Fibroblast of pulmonary artery (primary cell): Measurements from ENCODE around the gene CABLES1.
"Not testable (repeated sequence)": the region's sequence is repeated elsewhere in the genome, so short reads cannot be mapped to it uniquely, and the experiment has no call there.

Experiments
- DNase-seq: peaks from one replicate; pipeline ENCODE4 v3.0.0-alpha.2; 2010; ENCODE audit warnings: low read depth
- H3K4me3 ChIP-seq: replicated peaks from 2 replicates; pipeline ENCODE4 v1.5.1; 2011; ENCODE audit warnings: low read depth, mild to moderate bottlenecking, control low read depth, low read length, moderate library complexity
- TF ChIP-seq, protein P1 (sequence below): IDR thresholded peaks from 2 replicates; pipeline ENCODE4 v1.5.1; 2011; ENCODE audit warnings: mild to moderate bottlenecking, control low read depth, low read length, inconsistent platforms; ENCODE audit errors: missing control alignments

Gene CABLES1

DNA sequence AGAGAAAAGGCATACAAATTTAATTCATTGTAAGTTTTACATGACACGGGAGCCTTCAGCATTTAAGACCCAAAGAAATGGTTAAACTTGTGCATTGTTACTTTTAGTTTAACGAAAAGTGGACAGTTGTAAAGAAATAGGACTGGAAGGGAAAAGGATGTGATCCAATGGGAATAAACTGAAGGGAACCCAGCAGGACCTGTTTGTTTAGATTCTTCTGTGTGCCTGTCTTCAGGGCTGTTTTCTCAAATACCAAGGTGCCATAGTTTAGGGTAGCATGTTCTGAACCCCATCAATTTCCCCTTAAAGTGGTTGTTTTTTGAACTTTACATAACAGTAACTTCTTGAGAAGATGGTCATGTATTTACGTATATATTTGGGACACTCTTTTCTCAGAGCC lies 30.3 kb upstream of the CABLES1 start:
- no peak overlapping the region for H3K4me3 ChIP-seq
- TF ChIP-seq, protein P1, sequence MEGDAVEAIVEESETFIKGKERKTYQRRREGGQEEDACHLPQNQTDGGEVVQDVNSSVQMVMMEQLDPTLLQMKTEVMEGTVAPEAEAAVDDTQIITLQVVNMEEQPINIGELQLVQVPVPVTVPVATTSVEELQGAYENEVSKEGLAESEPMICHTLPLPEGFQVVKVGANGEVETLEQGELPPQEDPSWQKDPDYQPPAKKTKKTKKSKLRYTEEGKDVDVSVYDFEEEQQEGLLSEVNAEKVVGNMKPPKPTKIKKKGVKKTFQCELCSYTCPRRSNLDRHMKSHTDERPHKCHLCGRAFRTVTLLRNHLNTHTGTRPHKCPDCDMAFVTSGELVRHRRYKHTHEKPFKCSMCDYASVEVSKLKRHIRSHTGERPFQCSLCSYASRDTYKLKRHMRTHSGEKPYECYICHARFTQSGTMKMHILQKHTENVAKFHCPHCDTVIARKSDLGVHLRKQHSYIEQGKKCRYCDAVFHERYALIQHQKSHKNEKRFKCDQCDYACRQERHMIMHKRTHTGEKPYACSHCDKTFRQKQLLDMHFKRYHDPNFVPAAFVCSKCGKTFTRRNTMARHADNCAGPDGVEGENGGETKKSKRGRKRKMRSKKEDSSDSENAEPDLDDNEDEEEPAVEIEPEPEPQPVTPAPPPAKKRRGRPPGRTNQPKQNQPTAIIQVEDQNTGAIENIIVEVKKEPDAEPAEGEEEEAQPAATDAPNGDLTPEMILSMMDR = no peak
- no peak for DNase-seq

- no peak for DNase-seq
- TF ChIP-seq, protein P1 = no peak
- no peak overlapping the region for H3K4me3 ChIP-seq
Observed at GRCh38 chr18:23105581-23106219, 29.6 kb upstream of the CABLES1 start.

DNA sequence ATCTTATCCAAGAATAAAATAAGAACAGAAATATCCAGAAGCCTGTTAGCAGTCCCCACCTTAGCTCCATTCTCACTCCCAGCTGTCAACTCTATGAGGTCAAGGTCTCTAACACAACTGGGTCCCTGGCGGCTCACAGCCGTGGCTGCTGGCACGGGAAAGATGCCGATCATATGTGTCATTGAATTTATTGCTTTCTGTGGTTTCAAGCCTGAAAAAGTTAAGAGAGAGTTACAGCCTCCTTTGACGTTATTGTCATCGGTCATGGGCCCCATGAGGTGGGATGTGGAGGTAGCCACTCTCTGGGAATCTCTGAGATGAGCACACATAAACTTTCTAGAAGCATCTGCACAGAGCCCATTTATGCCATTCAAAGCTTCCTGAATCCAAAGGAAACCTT lies 28.7 kb upstream of the CABLES1 start:
- peak; percentile 77 for DNase-seq
- TF ChIP-seq, protein P1 = no peak

GRCh38 chr18:23107718-23108117 lies 27.6 kb upstream of the CABLES1 start:
- H3K4me3 ChIP-seq = no peak overlapping the region
- no peak for DNase-seq
- TF ChIP-seq, protein P1 = no peak

More for the DNA sequence above, 28.7 kb upstream of the CABLES1 start:
- H3K4me3 ChIP-seq = no peak overlapping the region

DNA sequence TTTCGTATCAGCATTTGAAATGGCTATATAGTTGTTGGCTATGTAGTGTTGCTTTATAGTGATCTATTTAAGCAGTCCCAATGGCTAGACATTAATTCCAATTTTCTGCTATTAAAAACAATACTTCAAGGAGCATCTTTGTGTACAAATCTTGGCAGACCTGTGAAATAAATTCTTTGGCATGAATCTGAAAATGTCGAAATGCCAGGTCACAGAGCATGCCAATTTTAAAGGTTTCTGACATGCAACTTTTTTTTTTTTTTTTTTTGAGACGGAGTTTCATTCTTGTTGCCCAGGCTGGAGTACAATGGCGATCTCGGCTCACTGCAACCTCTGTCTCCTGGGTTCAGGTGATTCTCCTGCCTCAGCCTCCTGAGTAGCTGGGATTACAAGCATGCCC lies 26.8 kb upstream of the CABLES1 start:
- TF ChIP-seq, protein P1 = no peak
- peak; percentile 54 for DNase-seq
- no peak overlapping the region for H3K4me3 ChIP-seq

- not testable (repeated sequence) for DNase-seq, H3K4me3 ChIP-seq
Observed at GRCh38 chr18:23109163-23109562, 26.1 kb upstream of the CABLES1 start.

DNA sequence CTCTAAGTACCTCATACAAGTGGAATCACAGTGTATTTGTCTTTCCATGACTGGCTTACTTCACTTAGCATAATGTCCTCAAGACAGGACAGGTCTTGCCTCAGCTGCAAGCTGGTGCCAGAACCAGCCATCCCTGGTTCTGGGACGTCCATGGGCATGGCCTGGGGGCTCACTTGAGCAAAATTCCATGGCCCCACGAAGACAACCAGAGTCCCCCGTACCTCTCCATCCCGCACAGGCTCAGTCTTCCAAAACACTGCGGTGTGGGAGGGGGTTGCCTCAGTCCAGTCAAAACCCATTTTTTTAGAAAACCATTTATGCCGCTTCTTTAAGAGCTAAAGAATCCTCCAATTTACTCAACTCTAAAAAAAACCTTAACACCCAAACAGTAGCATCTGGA lies 21.7 kb upstream of the CABLES1 start:
- DNase-seq = no peak
- H3K4me3 ChIP-seq = no peak overlapping the region
- TF ChIP-seq, protein P1 = no peak
